B cell (primary cell): ENCODE data around the gene TMEM145. TPM values are rescaled to one million over a fixed set of nuclear protein-coding genes. Genes with fewer than 3 reads are reported as not detected.

Source experiments
- ATAC-seq: fragments of 200-7000 bp; cut with Tn5 transposase; one replicate; pipeline ENCODE4 v1.10.0; 2021; ENCODE audit warnings: low read depth, mild to moderate bottlenecking, moderate number of reproducible peaks, moderate library complexity
- CTCF ChIA-PET: fragments of 350-600 bp; sonication (Branson Sonifier 250); formaldehyde crosslinking; loops from one replicate; lab custom pipeline; 2021; ENCODE audit warnings: antibody characterized with exemption, inconsistent platforms; lab: Charles Lee
- POLR2A ChIA-PET: fragments of 350-600 bp; sonication (Branson Sonifier 250); formaldehyde crosslinking; loops from one replicate; lab custom pipeline; 2021; ENCODE audit warnings: antibody characterized with exemption; lab: Charles Lee
- DNase-seq: peaks from one replicate; pipeline ENCODE4 v3.0.0; 2013
- H2AFZ ChIP-seq: 2 replicates; pipeline ENCODE4 v1.6.1; 2012; ENCODE audit warnings: mild to moderate bottlenecking, low read depth, low read length; ENCODE audit not compliant: insufficient read depth, poor library complexity, severe bottlenecking
- H3K27ac ChIP-seq, 2 donors: 1 replicate in 1 of 2; 2 replicates in 1 of 2; pipeline ENCODE4 v1.5.1; 2012 to 2013; ENCODE audit warnings: low read length in 2 of 2, mild to moderate bottlenecking in 2 of 2, moderate library complexity in 1 of 2
- H3K27me3 ChIP-seq, 4 experiments: fragments of 200-600 bp in 1 of 4; sonication (generic) in 1 of 4; replicated peaks in 1 of 4; 1 replicate in 2 of 4; 2 replicates in 2 of 4; pipeline versions ENCODE4 v1.6.1 to v1.7.0; 2013 to 2016; ENCODE audit warnings: low read length in 3 of 4, mild to moderate bottlenecking in 2 of 4, mixed read lengths in 1 of 4, moderate library complexity in 1 of 4; ENCODE audit not compliant: insufficient read depth in 4 of 4, control insufficient read depth in 3 of 4; ENCODE audit errors: control extremely low read depth in 1 of 4
- H3K36me3 ChIP-seq, 2 experiments: replicated peaks in 1 of 2; 1 replicate in 1 of 2; 2 replicates in 1 of 2; pipeline versions ENCODE4 v1.6.1 to v1.7.1; 2013; ENCODE audit warnings: low read length in 1 of 2; ENCODE audit not compliant: insufficient read depth in 2 of 2, control insufficient read depth in 1 of 2; ENCODE audit errors: control extremely low read depth in 1 of 2, extremely low read depth in 1 of 2
- H3K4me1 ChIP-seq, 2 donors: fragments of 200-600 bp in 1 of 2; sonication (generic) in 1 of 2; 1 replicate in 1 of 2; 2 replicates in 1 of 2; pipeline versions ENCODE4 v1.5.1 to v1.6.1; 2013 to 2017; ENCODE audit warnings: low read length in 2 of 2; ENCODE audit not compliant: control insufficient read depth in 2 of 2, insufficient read depth in 2 of 2
- H3K4me2 ChIP-seq: replicated peaks from 2 replicates; pipeline ENCODE3; 2012; ENCODE audit warnings: mild to moderate bottlenecking, low read depth, low read length; ENCODE audit not compliant: poor library complexity, severe bottlenecking
- H3K4me3 ChIP-seq, 5 experiments: fragments of 200-600 bp in 1 of 5; sonication (generic) in 1 of 5; 1 replicate in 3 of 5; 2 replicates in 2 of 5; pipeline versions ENCODE4 v1.5.1 to v1.7.0; 2011 to 2016; ENCODE audit warnings: low read length in 4 of 5, mild to moderate bottlenecking in 4 of 5, low read depth in 2 of 5, control low read depth in 1 of 5, moderate library complexity in 1 of 5; ENCODE audit not compliant: insufficient read depth in 1 of 5; ENCODE audit errors: control extremely low read depth in 1 of 5, extremely low read depth in 1 of 5
- H3K79me2 ChIP-seq: fragments of 200-600 bp; sonication (generic); one replicate; pipeline ENCODE4 v1.6.0; 2016; ENCODE audit warnings: low read length; ENCODE audit not compliant: control insufficient read depth, insufficient read depth
- H3K9ac ChIP-seq: fragments of 200-600 bp; sonication (generic); 2 replicates; pipeline ENCODE4 v1.6.1; 2017; ENCODE audit warnings: mild to moderate bottlenecking, low read length, moderate library complexity
- H3K9me3 ChIP-seq, 3 donors: one replicate each; pipeline versions ENCODE4 v1.6.1 to v1.7.1; 2013; ENCODE audit warnings: low read length in 2 of 3; ENCODE audit not compliant: control insufficient read depth in 2 of 3, insufficient read depth in 1 of 3; ENCODE audit errors: control extremely low read depth in 1 of 3
- H4K20me1 ChIP-seq: 2 replicates; pipeline ENCODE4 v1.6.0; 2012; ENCODE audit warnings: mild to moderate bottlenecking, low read length; ENCODE audit not compliant: insufficient read depth, control insufficient read depth, poor library complexity, severe bottlenecking
- H3K27ac Mint-ChIP-seq: one replicate; pipeline ENCODE4 v1.8.0; 2021; ENCODE audit warnings: mixed read lengths
- H3K27me3 Mint-ChIP-seq: one replicate; pipeline ENCODE4 v1.8.0; 2021; ENCODE audit warnings: mixed read lengths
- H3K4me1 Mint-ChIP-seq: one replicate; pipeline ENCODE4 v1.8.0; 2021; ENCODE audit warnings: mixed read lengths
- H3K4me3 Mint-ChIP-seq: one replicate; pipeline ENCODE4 v1.8.0; 2021; ENCODE audit warnings: mixed read lengths
- H3K9me3 Mint-ChIP-seq: one replicate; pipeline ENCODE4 v1.8.0; 2022; ENCODE audit warnings: mixed read lengths; ENCODE audit not compliant: insufficient read depth
- EZH2 ChIP-seq: IDR thresholded peaks from 2 replicates; pipeline ENCODE4 v1.6.1; 2012; ENCODE audit warnings: borderline replicate concordance, low read depth, mild to moderate bottlenecking, moderate library complexity, low read length; ENCODE audit not compliant: insufficient read depth, poor library complexity, severe bottlenecking
- WGBS: methylation state at CpG from one replicate; pipeline ENCODE4 v1.1.5; 2013; ENCODE audit warnings: missing lambda C conversion rate; ENCODE audit not compliant: insufficient coverage; 5-methylcytosine and 5-hydroxymethylcytosine counted together
- intact Hi-C: fragments of 100-400 bp; cut with micrococcal nuclease; formaldehyde crosslinking; loops from one replicate; pipeline ENCODE4 v1.10.0; 2022
- polyA plus RNA-seq: library from polyadenylated mRNA; depleted of rRNA; stranded (reverse); fragments of >200 nt; gene quantifications from 2 replicates; pipeline ENCODE4 v1.2.3, GENCODE V29; 2012
- total RNA-seq, 2 donors: library from RNA; stranded (reverse); fragments of 120-200 nt in 1 of 2; gene quantifications; 1 replicate in 1 of 2; 2 replicates in 1 of 2; pipeline versions ENCODE4 v1.2.3 to v1.2.4, GENCODE V29; 2013 to 2022
- TF ChIP-seq, protein P1 (sequence below): fragments of 200-600 bp; IDR thresholded peaks from one replicate; pipeline ENCODE4 v1.8.0; 2022; ENCODE audit warnings: antibody characterized with exemption, mild to moderate bottlenecking

The TMEM145 gene
- total and polyA plus RNA-seq, 2 donors (not counting 1 experiment from before 2014, with no cell fraction given): not detected

- no peak for TF ChIP-seq EZH2
- TF ChIP-seq, protein P1, sequence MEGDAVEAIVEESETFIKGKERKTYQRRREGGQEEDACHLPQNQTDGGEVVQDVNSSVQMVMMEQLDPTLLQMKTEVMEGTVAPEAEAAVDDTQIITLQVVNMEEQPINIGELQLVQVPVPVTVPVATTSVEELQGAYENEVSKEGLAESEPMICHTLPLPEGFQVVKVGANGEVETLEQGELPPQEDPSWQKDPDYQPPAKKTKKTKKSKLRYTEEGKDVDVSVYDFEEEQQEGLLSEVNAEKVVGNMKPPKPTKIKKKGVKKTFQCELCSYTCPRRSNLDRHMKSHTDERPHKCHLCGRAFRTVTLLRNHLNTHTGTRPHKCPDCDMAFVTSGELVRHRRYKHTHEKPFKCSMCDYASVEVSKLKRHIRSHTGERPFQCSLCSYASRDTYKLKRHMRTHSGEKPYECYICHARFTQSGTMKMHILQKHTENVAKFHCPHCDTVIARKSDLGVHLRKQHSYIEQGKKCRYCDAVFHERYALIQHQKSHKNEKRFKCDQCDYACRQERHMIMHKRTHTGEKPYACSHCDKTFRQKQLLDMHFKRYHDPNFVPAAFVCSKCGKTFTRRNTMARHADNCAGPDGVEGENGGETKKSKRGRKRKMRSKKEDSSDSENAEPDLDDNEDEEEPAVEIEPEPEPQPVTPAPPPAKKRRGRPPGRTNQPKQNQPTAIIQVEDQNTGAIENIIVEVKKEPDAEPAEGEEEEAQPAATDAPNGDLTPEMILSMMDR: no peak
- H3K9me3 ChIP-seq: no peaks in the 10 kb centered on the region
- Mint-ChIP-seq H3K4me1 (peaks cover 16% of the 10 kb centered on the region), H3K4me3 (no peak overlapping the region), H3K9me3 (no peaks in the 10 kb centered on the region), H3K27ac (no peak overlapping the region), H3K27me3 (no peaks in the 10 kb centered on the region)
- H3K4me3 ChIP-seq: no peak overlapping the region
- no peak overlapping the region for H3K9ac ChIP-seq
- H3K79me2 ChIP-seq: no peaks in the 10 kb centered on the region
- DNase-seq (no peak), ATAC-seq (no peak)
- 96% methylated on average over 11 of the region's 15 CpGs for WGBS
- no peak overlapping the region for H2AFZ ChIP-seq
- H3K36me3 ChIP-seq: peaks cover 0 to 27% of the 10 kb centered on the region in 2 experiments
- H3K4me2 ChIP-seq: no peak overlapping the region
- intact Hi-C loops: loop anchor here (5.0 kb wide), 1 partner anchor 115 kb away; no protein-coding TSS in a partner anchor
- no peaks in the 10 kb centered on the region for H4K20me1 ChIP-seq
- CTCF ChIA-PET: interaction anchor here (0.8 to 2.0 kb wide), 13 partner anchors 9 to 197 kb away, joined by 3 to 12 read pairs (median 3); partner anchors contain the start of gene POU2F2
- POLR2A ChIA-PET: interaction anchor here (0.6 to 0.8 kb wide), 3 partner anchors 26 to 196 kb away, joined by 3 to 8 read pairs (median 4); no protein-coding TSS in a partner anchor
- H3K27ac ChIP-seq: no peak overlapping the region
- no peaks in the 10 kb centered on the region for H3K27me3 ChIP-seq
- peaks cover 9 to 17% of the 10 kb centered on the region in 2 donors for H3K4me1 ChIP-seq
These were observed 16.1 kb upstream of the TMEM145 start for GRCh38 chr19:42297039-42297438.

DNA sequence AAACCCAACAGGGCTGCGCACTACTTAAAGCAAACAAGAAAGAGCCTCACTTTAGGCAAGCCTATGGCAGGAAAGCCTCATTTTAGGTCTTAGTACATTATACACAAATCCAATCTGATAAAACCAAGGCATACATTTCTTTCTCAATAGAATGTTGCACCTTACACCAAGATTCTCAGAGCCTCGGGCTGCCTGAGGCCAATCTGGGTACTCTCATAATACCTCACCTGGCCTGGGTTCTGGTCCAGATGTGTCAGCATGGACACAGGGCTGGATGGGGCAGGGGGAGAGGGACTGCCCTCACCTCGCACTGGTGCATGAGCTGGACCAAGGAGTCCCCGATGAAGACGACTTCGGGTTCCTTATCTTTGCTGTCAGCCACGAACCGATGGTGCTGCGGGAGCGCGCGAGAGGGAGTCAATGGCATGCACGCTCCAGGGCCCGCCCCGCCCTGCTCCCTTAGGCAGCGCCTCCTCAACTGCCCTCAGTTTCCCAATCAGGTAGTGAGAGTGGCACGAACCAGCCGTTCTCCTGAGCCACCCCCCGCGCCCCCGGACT is 11.4 kb upstream of the TMEM145 start, which contains the start of gene PRR19:
Gene PRR19 (plus strand): TSS at position 487 of the 558 bp plus-strand sequence. CDS start 7,453 bp downstream, outside the sequence.
- ChIA-PET CTCF (interaction anchor here (0.5 to 1.4 kb wide), 8 partner anchors 13 to 231 kb away, joined by 3 to 4 read pairs (median 3); partner anchors contain the start of gene POU2F2), POLR2A (interaction anchor here (0.7 to 1.6 kb wide), 11 partner anchors 14 to 343 kb away, joined by 3 to 13 read pairs (median 4); partner anchors contain the start of genes GSK3A and RABAC1)
- Histone ChIP-seq H3K9ac (peak within 1 kb of the TSS; percentile 75), H4K20me1 (no peaks in the 10 kb centered on the region), H3K9me3 (no peaks in the 10 kb centered on the region), H3K4me2 (peak within 1 kb of the TSS; percentile 85), H3K4me1 (peaks cover 17 to 22% of the 10 kb centered on the region in 2 donors), H3K27ac (peak within 1 kb of the TSS in 1 of 2 donors; percentile 3), H3K27me3 (no peaks in the 10 kb centered on the region), H3K79me2 (no peaks in the 10 kb centered on the region), H3K4me3 (peak within 1 kb of the TSS; percentile 42 to 80 (median 66)), H3K36me3 (peaks cover 0 to 2% of the 10 kb centered on the region in 2 experiments), H2AFZ (peak within 1 kb of the TSS; percentile 81)
- Mint-ChIP-seq H3K9me3 (no peaks in the 10 kb centered on the region), H3K27ac (peak within 1 kb of the TSS; percentile 78), H3K27me3 (no peaks in the 10 kb centered on the region), H3K4me1 (peaks cover 25% of the 10 kb centered on the region), H3K4me3 (peak within 1 kb of the TSS; percentile 91)
- ATAC-seq (peak; percentile 3), DNase-seq (no peak)
- no peak for TF ChIP-seq EZH2
- TF ChIP-seq, protein P1: no peak
- WGBS: 6% methylated on average over 20 of the region's 21 CpGs
- intact Hi-C loops: loop anchor here (1.0 kb wide), 6 partner anchors 18 to 122 kb away; partner anchors contain the start of genes MEGF8 and ZNF526
